Occipital lobe (tissue), 2 donors: Measurements from ENCODE around the gene ARID3B. TPM values are rescaled to one million over a fixed set of nuclear protein-coding genes. Genes with fewer than 3 reads are reported as not detected.
"Not testable (repeated sequence)": the region's sequence is repeated elsewhere in the genome, so short reads cannot be mapped to it uniquely, and the experiment has no call there.

Experiments used
- DNase-seq: peaks from one replicate; lab custom pipeline; 2025; lab: John Stamatoyannopoulos, UW
- total RNA-seq: library from RNA; depleted of rRNA; stranded (reverse); fragments of >200 nt; gene quantifications from one replicate; pipeline ENCODE4 v1.2.3, GENCODE V29; 2014

ARID3B gene
- total RNA-seq, 1 donor from 2014 or later, result 8.3 TPM

DNA sequence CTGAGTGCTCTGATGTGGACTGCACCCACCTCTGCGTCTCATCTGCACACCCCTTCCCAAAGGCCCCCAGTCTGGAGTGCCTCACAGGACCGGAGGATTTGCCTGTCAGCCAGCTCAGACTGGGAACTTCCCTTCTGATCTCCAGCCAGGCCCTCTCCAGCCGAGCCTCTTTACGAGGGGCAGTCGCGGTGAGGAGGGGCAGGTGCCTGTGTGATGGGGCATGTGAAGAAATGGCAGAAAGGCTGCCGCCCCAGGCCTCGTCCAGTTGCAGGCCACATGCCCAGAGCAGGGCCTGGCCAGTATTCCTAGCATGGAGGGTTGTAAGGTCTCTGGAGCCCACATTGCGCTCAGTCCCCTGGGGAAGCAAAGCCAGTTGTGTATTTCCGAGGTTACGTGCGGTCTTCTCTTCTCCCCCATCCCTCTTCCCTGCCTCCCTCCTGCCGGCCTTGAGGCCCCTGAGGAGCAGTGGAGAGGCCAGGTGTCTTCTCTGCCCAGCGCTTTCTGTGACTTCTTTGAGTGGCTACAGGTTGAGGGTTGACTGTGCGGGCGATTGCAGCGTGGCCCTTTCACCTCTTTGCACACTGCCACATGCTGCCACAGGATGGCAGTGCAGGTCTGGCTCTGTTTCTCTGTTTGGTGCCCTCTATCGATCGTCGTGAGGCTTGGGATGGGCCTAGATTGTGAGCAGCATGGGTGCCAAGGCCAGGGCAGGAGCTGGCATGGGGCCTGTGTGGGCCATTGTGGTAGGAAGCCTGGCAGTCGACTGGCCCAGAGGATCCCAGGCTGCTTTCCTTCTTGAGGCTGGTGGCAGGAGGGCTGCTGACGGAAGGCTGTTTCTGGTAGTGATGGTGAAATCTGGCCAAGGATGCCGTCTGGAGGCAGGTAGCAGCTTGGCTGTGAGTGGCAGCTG, 79.9 kb downstream of the ARID3B start:
- peak; percentile 57 for DNase-seq

DNA sequence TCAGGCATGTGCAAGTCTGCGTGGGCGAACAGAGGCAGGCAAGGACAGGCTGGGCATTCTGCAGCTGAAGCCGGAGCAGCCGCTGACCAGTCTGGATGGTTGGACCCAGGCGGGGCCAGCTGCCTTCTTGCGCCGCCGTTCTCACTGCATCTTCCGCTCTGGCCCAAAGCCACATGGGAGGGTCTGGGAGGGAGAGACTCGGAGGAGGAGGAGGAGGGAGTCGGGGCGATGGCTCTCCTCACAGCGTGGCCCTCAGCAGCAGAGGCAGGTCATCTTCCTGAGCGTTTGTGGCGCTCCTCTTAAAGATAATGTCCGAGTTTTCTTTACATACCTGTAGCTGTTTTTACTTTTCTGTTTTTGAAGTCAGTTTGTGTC, 80.5 kb downstream of the ARID3B start:
- DNase-seq, result no peak

DNA sequence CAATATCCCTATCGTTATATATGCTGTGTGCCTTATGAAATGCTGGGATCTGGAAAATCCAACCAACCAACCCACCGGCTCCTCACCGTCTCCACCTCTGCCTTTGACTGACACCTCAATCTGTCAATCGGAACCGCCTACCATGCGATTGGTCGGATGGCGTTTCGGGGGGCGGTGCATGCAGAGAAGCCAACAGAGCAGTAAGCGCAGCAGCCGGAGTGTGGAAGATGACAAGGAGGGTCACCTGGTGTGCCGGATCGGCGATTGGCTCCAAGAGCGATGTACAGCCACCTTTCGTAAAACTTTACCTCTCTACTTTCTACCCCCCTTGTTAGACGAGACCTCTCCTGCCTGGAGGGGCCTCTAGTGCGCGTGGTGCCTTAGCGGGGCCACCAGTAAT, 80.9 kb downstream of the ARID3B start:
- peak; percentile 12 for DNase-seq

DNA sequence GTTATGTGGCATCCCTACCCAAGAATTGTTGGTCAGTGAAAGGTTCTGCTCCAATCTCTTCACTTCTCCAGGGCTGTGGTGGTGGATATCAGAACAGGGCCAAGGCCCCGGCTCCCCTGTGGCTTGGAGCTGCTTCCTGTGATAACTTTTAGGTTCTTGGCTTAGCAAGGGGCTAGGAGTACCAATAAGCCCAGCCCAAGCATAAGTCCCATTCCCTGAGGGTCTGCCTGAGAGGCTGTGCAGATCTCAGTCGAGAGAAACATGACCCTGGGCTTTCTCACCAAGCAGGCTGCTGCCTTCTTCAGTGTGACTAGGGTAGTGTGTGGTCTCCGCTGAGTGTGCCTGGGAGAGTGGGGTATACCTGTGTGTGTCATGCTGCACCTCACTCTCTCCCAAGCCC, 81.7 kb downstream of the ARID3B start:
- DNase-seq, result no peak

GRCh38 chr15:74624020-74624602, 83.1 kb downstream of the ARID3B start:
- no peak for DNase-seq

- no peak for DNase-seq
Observed at GRCh38 chr15:74625693-74626092, 84.7 kb downstream of the ARID3B start.

DNA sequence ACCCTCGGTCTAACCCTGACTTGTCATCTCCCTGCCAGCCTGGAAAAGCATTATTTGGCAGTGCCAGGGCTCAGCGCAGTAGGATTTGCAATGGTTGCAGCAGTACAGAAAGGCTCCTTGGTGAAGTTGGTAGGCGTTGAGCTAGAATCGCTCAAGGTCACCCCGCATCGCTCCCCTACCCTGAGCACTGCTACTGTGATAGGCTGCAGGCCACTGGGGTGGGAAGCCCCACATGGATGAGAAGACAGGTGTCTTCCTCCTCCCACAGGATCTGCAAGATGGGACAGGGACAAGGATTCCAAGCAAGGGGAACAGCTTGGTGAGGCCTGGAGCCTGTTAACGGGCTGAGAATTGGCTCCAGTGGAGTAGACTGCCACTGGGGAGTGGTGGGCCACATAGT, 85.3 kb downstream of the ARID3B start:
- DNase-seq, result no peak

DNA sequence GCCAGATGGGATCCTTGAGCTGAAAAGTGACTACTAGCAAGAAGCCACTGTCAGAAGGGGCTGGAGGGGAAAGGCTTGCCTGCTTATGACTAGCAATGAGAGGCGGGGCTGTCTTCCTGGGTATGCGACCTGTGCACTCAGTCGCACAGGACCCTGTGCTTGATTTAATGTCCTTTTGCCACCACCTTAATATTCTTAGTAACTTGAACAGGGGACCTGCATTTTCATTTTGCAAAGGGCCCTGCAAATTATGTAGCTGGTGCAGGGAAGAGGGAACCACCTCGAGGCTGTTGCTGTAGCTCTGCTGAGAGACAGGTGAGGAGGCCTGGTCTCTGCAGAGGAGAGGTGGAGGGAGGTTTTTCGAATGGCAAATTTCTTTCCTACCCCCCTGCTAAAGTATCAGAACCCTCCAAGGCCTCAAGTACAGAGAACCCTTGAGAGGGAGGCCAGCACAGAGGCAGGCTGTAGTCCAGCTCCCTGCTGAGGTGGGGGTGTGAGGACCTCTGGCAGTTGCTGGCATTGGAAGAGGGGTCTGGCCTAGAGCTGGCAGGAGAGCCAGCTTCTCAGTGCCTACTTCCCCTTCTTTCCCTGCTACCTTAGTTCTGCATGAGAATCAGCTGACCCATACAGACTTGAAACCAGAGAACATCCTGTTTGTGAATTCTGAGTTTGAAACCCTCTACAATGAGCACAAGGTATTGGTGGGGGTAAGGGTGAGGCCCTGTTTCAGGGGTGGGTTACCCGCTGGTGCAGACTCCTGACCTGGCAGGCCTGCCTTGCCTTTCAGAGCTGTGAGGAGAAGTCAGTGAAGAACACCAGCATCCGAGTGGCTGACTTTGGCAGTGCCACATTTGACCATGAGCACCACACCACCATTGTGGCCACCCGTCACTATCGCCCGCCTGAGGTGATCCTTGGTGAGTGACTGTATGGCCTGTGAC, 86.0 kb downstream of the ARID3B start:
- no peak for DNase-seq

DNA sequence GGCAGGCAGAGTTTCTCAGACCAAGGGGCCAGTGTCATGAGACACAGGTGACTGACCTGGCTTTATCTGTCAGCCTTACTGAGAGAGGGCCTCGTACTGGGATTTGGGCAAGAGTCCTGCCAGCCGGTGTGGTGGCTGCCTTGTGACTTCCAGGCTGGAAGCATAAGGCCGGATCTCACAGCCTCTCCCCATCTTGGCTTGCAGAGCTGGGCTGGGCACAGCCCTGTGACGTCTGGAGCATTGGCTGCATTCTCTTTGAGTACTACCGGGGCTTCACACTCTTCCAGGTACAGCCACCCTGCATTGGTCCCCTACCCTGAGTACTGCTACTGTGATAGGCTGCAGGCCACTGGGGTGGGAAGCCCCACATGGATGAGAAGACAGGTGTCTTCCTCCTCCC, 86.7 kb downstream of the ARID3B start:
- no peak for DNase-seq

- DNase-seq, result no peak
Observed at GRCh38 chr15:74628199-74628598, 87.2 kb downstream of the ARID3B start.

- DNase-seq, result no peak
Observed at GRCh38 chr15:74628949-74629348, 87.9 kb downstream of the ARID3B start.

DNA sequence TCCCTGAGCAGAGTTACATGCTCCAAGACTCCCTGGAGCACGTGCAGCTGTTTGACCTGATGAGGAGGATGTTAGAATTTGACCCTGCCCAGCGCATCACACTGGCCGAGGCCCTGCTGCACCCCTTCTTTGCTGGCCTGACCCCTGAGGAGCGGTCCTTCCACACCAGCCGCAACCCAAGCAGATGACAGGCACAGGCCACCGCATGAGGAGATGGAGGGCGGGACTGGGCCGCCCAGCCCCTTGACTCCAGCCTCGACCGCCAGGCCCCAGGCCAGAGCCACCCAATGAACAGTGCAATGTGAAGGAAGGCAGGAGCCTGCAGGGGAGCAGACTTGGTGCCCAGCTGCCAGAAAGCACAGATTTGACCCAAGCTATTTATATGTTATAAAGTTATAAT, 88.7 kb downstream of the ARID3B start:
- DNase-seq, result not testable (repeated sequence)

- no peak for DNase-seq
Observed at GRCh38 chr15:74630284-74631086, 89.5 kb downstream of the ARID3B start.

GRCh38 chr15:74631087-74631385, 90.0 kb downstream of the ARID3B start:
- no peak for DNase-seq

GRCh38 chr15:74631408-74631807, 90.4 kb downstream of the ARID3B start:
- DNase-seq, result no peak

- peak; percentile 32 for DNase-seq
Observed at GRCh38 chr15:74631935-74632560, 91.0 kb downstream of the ARID3B start.

GRCh38 chr15:74632601-74633000, 91.6 kb downstream of the ARID3B start:
- no peak for DNase-seq

- DNase-seq, result no peak
Observed at GRCh38 chr15:74633781-74634180, 92.8 kb downstream of the ARID3B start.

DNA sequence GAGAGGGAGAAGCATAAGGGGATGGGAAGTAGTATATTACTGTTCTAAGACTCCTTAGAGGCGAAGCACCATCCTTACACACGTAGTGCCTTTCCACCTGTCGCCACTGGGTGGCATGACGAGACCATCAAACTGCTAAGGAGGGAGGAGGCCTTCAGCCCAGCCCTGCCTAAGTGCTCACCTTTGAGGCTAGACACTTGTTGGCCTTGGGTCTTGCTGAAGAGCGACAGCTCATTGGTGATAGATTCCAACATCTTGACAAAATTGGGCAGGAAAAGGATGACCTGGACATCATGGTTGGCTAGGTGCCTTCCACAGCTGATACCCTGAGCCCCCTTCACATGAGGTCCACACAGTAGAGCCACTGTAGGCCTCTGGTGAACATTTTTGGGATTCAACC, 94.2 kb downstream of the ARID3B start:
- peak; percentile 16 for DNase-seq

GRCh38 chr15:74636984-74637383, 96.0 kb downstream of the ARID3B start:
- DNase-seq, result no peak

DNA sequence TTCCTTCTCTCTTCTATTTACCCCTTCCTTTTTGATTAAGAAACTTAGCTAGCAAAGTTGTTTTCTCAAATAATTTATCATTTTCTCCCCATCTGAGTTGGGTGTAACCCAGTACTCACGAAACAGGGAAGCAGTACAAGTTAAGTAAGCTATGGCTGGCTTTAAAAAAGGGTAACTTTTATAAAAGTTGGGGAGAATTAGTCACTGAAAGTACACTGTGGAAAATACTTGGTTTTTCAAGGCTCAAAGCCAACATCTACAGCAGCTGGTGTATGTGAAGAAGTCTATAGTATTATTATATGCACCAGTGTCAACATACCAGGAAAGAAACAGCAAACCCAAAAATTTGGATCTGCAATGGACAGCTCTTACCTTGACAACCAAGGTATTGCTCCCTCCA, 100.1 kb downstream of the ARID3B start:
- no peak for DNase-seq
